HG03469 (cell line): ENCODE measurements around the gene RUSF1.

Source experiments
- ATAC-seq: cut with Tn5 transposase; IDR thresholded peaks from one replicate; pipeline ENCODE4 v1.9.1; 2021; ENCODE audit warnings: mild to moderate bottlenecking, moderate library complexity, moderate number of reproducible peaks; ENCODE audit not compliant: unreplicated experiment

Gene RUSF1

GRCh38 chr16:31471241-31471874 is 36.8 kb downstream of the RUSF1 start:
- no peak for ATAC-seq

GRCh38 chr16:31470615-31471014 is 37.6 kb downstream of the RUSF1 start:
- no peak for ATAC-seq

- ATAC-seq: no peak
These were observed 40.3 kb downstream of the RUSF1 start for GRCh38 chr16:31467858-31468257.

GRCh38 chr16:31467151-31467773 is 40.9 kb downstream of the RUSF1 start:
- ATAC-seq: no peak

- no peak for ATAC-seq
These were observed 41.8 kb downstream of the RUSF1 start for GRCh38 chr16:31466381-31466841.

- no peak for ATAC-seq
These were observed 42.3 kb downstream of the RUSF1 start for GRCh38 chr16:31465788-31466370.

GRCh38 chr16:31464781-31465260 is 43.4 kb downstream of the RUSF1 start:
- no peak for ATAC-seq

GRCh38 chr16:31464348-31464769 is 43.8 kb downstream of the RUSF1 start:
- no peak for ATAC-seq

- ATAC-seq: no peak
These were observed 46.0 kb downstream of the RUSF1 start for GRCh38 chr16:31461921-31462804.

GRCh38 chr16:31461201-31461920 is 46.8 kb downstream of the RUSF1 start:
- no peak for ATAC-seq

- no peak for ATAC-seq
These were observed 47.6 kb downstream of the RUSF1 start for GRCh38 chr16:31460582-31461002.

- ATAC-seq: peak; percentile 52
These were observed 48.3 kb downstream of the RUSF1 start for GRCh38 chr16:31459687-31460581.

GRCh38 chr16:31458844-31459686 is 49.1 kb downstream of the RUSF1 start, which contains the start of gene ARMC5:
Gene ARMC5, plus strand, starts transcription at chr16:31459501. Its CDS starts 24 bp downstream, at chr16:31459525.
- peak; percentile 49 for ATAC-seq

GRCh38 chr16:31458073-31458843 is 49.9 kb downstream of the RUSF1 start:
- no peak for ATAC-seq

- ATAC-seq: no peak
These were observed 51.2 kb downstream of the RUSF1 start for GRCh38 chr16:31456988-31457360.

GRCh38 chr16:31455601-31456314 is 52.4 kb downstream of the RUSF1 start:
- ATAC-seq: no peak
